Endodermal cell (in vitro differentiated cells): ENCODE measurements around the gene IMMP1L. TPM values are rescaled to one million over a fixed set of nuclear protein-coding genes. Genes with fewer than 3 reads are reported as not detected.

Experiments
- DNase-seq: peaks from one replicate; pipeline ENCODE4 v3.0.0-alpha.2; 2017
- H3K27ac ChIP-seq: 2 replicates; pipeline ENCODE4 v1.5.1; 2013; ENCODE audit warnings: mild to moderate bottlenecking, low read depth, low read length, moderate library complexity
- H3K27me3 ChIP-seq: 2 replicates; pipeline ENCODE4 v1.6.1; 2013; ENCODE audit warnings: mild to moderate bottlenecking, low read length, moderate library complexity; ENCODE audit not compliant: insufficient read depth, control insufficient read depth, poor library complexity, severe bottlenecking
- H3K36me3 ChIP-seq: 2 replicates; pipeline ENCODE4 v1.7.0; 2013; ENCODE audit warnings: mild to moderate bottlenecking, low read length, moderate library complexity; ENCODE audit not compliant: control insufficient read depth, insufficient read depth
- H3K4me1 ChIP-seq: one replicate; pipeline ENCODE4 v1.7.0; 2013; ENCODE audit warnings: low read length; ENCODE audit not compliant: control insufficient read depth, insufficient read depth
- H3K4me3 ChIP-seq: 2 replicates; pipeline ENCODE4 v1.5.1; 2013; ENCODE audit warnings: mild to moderate bottlenecking, low read length, moderate library complexity
- H3K9ac ChIP-seq: 2 replicates; pipeline ENCODE4 v1.6.1; 2013; ENCODE audit warnings: mild to moderate bottlenecking, low read length, moderate library complexity; ENCODE audit not compliant: poor library complexity, severe bottlenecking; ENCODE audit errors: extremely low read depth
- H3K9me3 ChIP-seq: 2 replicates; pipeline ENCODE4 v1.6.1; 2013; ENCODE audit warnings: mild to moderate bottlenecking, low read length, moderate library complexity; ENCODE audit not compliant: control insufficient read depth
- H3K27ac Mint-ChIP-seq: 2 replicates; pipeline ENCODE4 v1.8.0; 2020; ENCODE audit warnings: mixed read lengths
- H3K27me3 Mint-ChIP-seq: 2 replicates; pipeline ENCODE4 v1.8.0; 2021; ENCODE audit warnings: mild to moderate bottlenecking, mixed read lengths; ENCODE audit not compliant: insufficient read depth
- H3K36me3 Mint-ChIP-seq: 2 replicates; pipeline ENCODE4 v1.8.0; 2020; ENCODE audit warnings: low read depth, mixed read lengths
- H3K4me1 Mint-ChIP-seq: 2 replicates; pipeline ENCODE4 v1.8.0; 2020; ENCODE audit warnings: mixed read lengths
- H3K4me3 Mint-ChIP-seq: 2 replicates; pipeline ENCODE4 v1.8.0; 2020; ENCODE audit warnings: mild to moderate bottlenecking, moderate library complexity, mixed read lengths
- H3K9me3 Mint-ChIP-seq: 2 replicates; pipeline ENCODE4 v1.8.0; 2020; ENCODE audit warnings: mild to moderate bottlenecking, mixed read lengths
- CTCF ChIP-seq: fragments of 200-600 bp; sonication (generic); conservative IDR thresholded peaks from 2 replicates; pipeline ENCODE4 v1.5.0; 2021; ENCODE audit warnings: antibody characterized with exemption, mild to moderate bottlenecking
- WGBS, 2 experiments: methylation state at CpG; one replicate each; pipeline versions ENCODE4 v1.1.5 to v1.1.7; 2013; ENCODE audit warnings: missing lambda C conversion rate in 2 of 2, mixed read lengths in 1 of 2; ENCODE audit not compliant: insufficient coverage in 1 of 2, insufficient read length in 1 of 2; 5-methylcytosine and 5-hydroxymethylcytosine counted together
- total RNA-seq, 2 donors: library from RNA; stranded (reverse); fragmentation: NEBNext Ultra II Directional in 1 of 2; extraction: Animal tissue kit (Norgen Biotek cat#: 25700) in 1 of 2; gene quantifications; 2 replicates in 1 of 2; 3 replicates in 1 of 2; pipeline ENCODE4 v1.2.1, GENCODE V29; 2021

The IMMP1L gene
- total RNA-seq, 2 donors from 2014 or later: 28.9 to 44.9 TPM

GRCh38 chr11:31477528-31478222, 31.7 kb downstream of the IMMP1L start:
- no peak overlapping the region for H3K4me3 ChIP-seq
- Mint-ChIP-seq H3K9me3 (no peaks in the 10 kb centered on the region), H3K4me1 (peaks cover 12% of the 10 kb centered on the region), H3K27me3 (no peaks in the 10 kb centered on the region), H3K27ac (no peak overlapping the region), H3K4me3 (no peak overlapping the region), H3K36me3 (peaks cover 11% of the 10 kb centered on the region)
- peaks cover 7% of the 10 kb centered on the region for H3K4me1 ChIP-seq
- H3K27ac ChIP-seq: no peak overlapping the region
- no peaks in the 10 kb centered on the region for H3K27me3 ChIP-seq
- no peak for DNase-seq
- WGBS, 2 experiments: 80 to 88% methylated on average over 6 of the region's 6 CpGs
- H3K36me3 ChIP-seq: no peaks in the 10 kb centered on the region
- no peak for TF ChIP-seq CTCF
- H3K9me3 ChIP-seq: no peaks in the 10 kb centered on the region
- no peak overlapping the region for H3K9ac ChIP-seq

- TF ChIP-seq CTCF: no peak
- Mint-ChIP-seq H3K36me3 (peaks cover 12% of the 10 kb centered on the region), H3K9me3 (no peaks in the 10 kb centered on the region), H3K4me3 (no peak overlapping the region), H3K4me1 (peaks cover 12% of the 10 kb centered on the region), H3K27me3 (no peaks in the 10 kb centered on the region), H3K27ac (no peak overlapping the region)
- Histone ChIP-seq H3K27me3 (no peaks in the 10 kb centered on the region), H3K9ac (no peak overlapping the region), H3K36me3 (no peaks in the 10 kb centered on the region), H3K4me3 (no peak overlapping the region), H3K27ac (no peak overlapping the region), H3K4me1 (peaks cover 9% of the 10 kb centered on the region), H3K9me3 (no peaks in the 10 kb centered on the region)
- no peak for DNase-seq
Observed at GRCh38 chr11:31474083-31474482, 35.3 kb downstream of the IMMP1L start.

- WGBS, 2 experiments: 96 to 100% methylated on average over 1 to 3 of the region's 3 CpGs
- no peak for DNase-seq
- Mint-ChIP-seq H3K9me3 (peaks cover 31% of the 10 kb centered on the region), H3K36me3 (peaks cover 52% of the 10 kb centered on the region), H3K27me3 (no peaks in the 10 kb centered on the region), H3K4me3 (no peak overlapping the region), H3K4me1 (no peaks in the 10 kb centered on the region), H3K27ac (no peak overlapping the region)
- Histone ChIP-seq H3K27me3 (no peaks in the 10 kb centered on the region), H3K4me1 (no peaks in the 10 kb centered on the region), H3K4me3 (no peak overlapping the region), H3K27ac (no peak overlapping the region), H3K36me3 (peaks cover 25% of the 10 kb centered on the region), H3K9ac (no peak overlapping the region), H3K9me3 (peaks cover 42% of the 10 kb centered on the region)
- TF ChIP-seq CTCF: no peak
Observed at GRCh38 chr11:31464436-31464835, 45.0 kb downstream of the IMMP1L start.
